ENCODE results near the gene HMGA1.
A peak's percentile ranks its signal among the peaks of the same experiment; 100 is the strongest.

HMGA1 gene

GRCh38 chr6:34236443-34237315, at the start of gene HMGA1:
HMGA1 (plus strand) TSS chr6:34236873; CDS start chr6:34240781, 3,908 bp downstream.
- peak; percentile 65 for DNase-seq (ENCODE audit: low read depth)

DNA sequence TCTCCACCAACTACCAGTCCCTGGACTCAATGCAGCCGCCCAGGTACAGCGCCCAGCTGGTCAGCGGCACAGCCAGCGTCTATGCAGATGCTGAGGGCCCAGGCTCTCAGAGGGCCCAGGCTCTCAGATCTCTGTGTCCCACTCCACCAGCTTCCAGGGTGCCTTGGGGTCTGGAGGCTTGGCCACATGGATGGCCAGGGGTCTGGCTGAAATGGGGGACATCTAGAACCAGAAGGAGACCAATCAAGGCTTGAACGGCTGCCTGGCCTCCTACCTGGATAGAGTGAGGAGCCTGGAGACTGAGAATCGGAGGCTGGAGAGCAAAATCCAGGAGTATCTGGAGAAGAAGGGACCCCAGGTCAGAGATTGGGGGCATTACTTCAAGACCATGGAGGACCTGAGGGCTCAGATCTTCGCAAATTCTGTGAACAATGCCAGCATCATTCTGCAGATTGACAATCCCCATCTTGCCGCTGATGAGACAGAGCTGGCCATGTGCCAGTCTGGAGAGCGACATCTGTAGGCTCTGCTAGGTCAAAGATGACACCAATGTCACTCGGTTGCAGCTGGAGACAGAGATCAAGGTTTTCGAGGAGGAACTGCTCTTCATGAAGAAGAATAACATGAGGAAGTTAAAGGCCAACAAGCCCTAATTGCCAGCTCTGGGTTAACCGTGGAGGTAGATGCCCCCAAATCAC, 46.7 kb upstream of the HMGA1 start:
- DNase-seq (ENCODE audit: low read depth), result no peak

GRCh38 chr6:34190504-34191122, 46.1 kb upstream of the HMGA1 start:
- no peak for DNase-seq (ENCODE audit: low read depth)

DNA sequence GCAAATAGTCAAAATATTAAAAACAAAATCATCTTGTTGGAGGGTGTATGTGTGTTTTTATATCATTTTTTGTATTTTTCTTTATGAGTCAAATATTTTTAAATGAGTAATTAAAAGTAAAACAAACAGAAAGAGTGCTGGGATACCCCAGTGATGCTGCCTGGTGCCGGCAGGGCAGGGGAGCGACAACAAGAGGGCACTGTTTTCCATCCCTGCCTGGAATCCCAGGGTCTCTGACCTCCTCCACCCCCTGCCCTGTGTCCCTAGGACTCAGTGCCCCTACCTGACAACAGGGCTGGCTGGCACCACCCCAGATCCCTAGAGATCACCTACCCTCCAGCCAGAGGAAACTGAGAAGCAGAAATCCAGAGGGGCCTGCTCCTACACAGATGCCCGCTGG, 41.9 kb upstream of the HMGA1 start:
- no peak for DNase-seq (ENCODE audit: low read depth)

GRCh38 chr6:34195726-34196115, 41.0 kb upstream of the HMGA1 start:
- DNase-seq (ENCODE audit: low read depth), result no peak

DNA sequence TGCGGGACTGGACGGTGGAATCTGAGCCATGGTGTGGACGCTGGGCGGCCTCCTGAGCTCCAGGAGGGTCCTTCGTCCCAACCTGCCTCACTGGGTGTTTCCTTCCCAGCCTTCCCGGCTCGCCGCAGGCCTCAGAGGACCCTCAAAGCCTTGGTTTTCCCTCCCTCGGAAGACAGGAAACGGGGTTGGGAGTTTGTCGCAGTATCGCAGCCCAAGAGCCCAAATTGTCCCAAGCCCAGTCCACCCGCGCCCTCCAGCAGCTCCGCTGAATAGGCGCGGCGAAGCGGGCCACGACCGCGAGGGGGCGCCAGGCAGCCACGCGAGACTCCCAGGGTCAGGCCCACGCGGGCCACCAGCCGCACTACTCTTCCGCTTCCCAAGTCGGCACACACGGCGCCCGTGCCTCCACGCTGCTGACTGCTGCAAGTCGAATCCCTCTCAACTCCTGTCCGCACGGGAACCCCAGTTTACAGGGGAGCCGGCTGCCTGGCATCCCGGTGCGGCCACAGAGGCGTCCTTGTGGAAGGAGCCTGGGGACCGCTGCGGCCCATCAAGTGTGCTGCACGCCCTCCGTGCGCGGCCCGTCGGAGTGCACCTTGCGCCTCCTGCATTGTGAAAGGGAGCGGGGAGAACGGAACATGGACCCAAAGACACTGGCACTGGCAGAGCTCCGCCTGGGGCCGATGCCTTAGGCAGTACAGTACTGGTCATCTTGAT, 40.4 kb upstream of the HMGA1 start:
- DNase-seq (ENCODE audit: low read depth), result peak; percentile 56

- no peak for DNase-seq (ENCODE audit: low read depth)
Observed at GRCh38 chr6:34196833-34197195, 39.9 kb upstream of the HMGA1 start.

DNA sequence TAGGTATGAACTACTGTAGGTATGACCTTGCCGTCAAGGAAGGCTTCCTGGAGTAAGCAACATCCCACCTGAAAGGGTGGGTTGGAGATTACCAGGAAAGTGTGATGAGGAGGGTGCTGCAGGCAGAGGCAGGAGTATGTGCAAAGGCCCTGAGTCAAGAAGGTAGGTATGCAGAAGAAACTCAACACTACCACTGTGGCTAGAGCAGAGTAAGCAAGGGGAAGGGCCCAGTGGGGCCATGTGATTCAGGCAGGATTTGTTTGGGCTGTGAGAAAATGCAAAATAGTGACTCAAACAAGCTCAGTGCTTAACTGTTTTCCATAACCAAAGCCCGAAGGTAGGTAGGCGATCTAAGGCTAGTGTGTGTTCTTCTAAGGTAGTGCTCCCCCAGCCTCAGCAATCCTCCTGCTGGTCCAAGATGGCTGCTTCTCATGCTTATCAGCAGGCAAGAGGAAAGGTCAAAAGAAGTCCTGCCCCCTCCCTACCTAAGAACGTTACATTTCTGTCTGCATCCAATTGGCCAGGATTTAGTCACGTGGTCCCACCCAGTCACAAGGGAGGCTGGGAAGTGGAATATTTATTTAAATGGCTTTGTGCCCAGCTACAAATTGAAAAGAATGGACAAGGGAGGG, 36.2 kb upstream of the HMGA1 start:
- DNase-seq (ENCODE audit: low read depth), result no peak

DNA sequence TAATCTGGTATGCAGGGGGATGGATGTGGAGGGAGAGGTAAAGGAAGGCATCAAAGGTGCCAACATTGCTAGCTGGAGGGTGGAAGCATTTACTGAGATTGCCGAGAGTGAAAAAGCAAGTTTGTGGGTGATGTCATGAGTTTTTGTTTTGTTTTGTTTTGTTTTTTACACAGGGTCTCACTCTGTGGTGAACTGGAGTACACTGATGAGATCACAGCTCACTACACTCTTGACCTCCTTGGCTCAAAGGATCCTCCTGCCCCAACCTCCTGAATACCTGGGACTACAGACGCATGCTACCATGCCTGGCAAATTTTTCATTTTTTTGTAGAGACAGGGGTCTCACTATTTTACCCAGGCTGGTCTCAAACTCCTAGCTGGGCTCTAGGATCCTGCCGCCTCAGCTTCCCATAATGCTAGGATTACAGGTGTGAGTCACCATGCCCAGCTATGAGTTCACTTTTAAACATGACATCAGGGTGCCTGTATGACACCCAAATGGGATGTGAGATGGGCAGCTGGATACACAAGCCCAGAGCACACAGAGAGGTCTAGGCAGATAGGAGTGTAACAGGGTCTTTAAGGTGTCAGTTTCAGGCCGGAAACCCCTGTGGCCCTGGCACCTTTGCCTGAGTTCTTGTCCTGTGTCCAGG, 35.1 kb upstream of the HMGA1 start:
- no peak for DNase-seq (ENCODE audit: low read depth)

DNA sequence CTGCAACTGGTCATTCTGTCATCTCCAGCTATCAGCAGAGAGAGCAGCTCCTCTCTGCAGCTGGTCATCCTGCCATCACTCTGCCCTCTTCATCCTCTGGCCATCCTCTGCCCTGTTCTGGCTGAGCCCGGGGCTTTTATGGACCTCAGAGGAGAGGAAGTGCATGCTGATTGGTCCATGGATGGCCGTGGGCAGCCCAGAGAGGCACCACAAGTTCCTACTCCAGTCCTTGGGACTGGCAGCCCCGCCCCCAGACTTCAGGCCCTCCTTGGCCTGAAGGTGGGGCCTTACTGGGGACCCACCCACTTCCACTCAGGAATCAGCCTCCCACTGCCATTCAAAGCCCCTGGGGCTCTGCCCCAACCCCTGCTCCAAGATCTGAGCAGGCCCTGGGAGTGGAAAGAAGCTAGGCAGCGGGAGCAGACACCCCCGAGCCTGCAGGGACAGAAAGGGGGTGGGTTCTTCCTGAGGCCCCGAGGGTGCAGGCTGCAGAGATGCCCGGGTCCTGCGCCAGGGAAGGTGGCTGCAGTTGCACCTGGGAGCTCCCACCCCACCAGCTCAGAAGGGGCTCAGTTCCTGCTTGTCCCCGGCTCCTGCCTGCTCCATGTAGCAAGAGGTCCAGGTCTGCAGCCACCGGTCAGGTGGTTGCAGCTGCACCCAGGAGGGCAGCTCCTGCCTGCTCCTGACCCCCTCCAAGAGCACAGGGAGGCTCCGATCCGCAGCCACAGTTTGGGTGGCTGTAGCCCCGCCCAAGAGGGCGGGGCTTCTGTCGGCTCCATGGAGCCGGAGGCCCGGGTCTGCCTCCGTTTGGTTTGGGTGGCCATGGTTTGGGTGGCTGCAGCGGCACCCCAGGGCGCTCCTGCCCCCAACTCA, 34.1 kb upstream of the HMGA1 start:
- DNase-seq (ENCODE audit: low read depth), result no peak

DNA sequence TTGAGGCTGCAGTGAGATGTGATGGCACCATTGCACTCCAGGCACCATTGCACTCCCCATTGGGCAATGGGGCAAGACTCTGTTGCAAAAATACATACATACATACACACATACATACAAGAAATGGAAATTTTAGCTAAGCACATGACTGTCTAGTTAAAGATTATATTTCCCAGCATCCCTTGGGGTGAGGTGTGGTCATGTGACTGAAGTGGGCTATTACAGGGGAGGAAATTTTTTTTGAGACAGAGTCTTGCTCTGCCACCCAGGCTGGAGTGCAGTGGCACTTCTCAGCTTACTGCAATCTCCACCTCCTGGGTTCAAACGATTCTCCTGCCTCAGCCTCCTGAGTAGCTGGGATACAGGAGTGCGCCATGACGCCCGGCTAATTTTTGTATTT, 32.0 kb upstream of the HMGA1 start:
- DNase-seq (ENCODE audit: low read depth), result no peak

DNA sequence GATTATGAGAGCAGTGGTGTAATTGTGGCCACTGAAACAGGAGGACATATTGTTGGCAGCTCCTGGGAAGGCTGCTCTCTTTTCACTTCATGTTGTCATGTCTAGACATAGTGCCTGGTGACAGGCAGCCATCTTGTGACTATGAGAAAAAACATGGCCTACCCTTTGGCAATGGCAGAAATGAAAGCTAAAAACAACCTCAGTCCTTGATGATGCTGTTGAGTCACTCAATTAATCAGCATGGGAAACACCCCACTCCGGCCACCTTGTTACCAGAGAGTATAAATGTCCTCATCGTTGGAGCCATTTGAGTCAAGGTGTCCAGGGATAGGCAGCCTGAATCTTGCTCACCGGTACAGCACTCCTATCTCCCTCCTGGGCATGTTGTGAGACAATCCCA, 31.2 kb upstream of the HMGA1 start:
- DNase-seq (ENCODE audit: low read depth), result no peak

- DNase-seq (ENCODE audit: low read depth), result no peak
Observed at GRCh38 chr6:34205916-34206315, 30.8 kb upstream of the HMGA1 start.

DNA sequence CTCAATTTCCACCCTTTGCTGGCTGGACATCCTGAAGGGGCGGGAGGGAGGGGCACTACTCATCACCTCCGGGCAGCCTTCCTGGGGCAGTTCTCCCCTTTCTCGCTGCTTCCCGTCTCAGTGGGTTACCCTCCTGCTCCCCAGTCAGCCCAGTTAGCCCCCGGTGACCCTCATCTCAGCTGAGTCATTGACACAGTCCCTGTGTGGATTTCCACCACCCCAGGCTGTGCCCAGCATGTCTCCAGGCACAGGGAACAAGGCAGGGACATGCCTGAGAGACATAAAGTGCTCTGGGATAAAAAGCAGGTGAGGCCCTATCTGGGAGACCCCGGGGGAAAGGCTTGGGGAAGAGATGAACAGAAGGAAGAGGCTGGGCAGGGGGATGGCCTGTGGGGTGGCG, 29.9 kb upstream of the HMGA1 start:
- no peak for DNase-seq (ENCODE audit: low read depth)

DNA sequence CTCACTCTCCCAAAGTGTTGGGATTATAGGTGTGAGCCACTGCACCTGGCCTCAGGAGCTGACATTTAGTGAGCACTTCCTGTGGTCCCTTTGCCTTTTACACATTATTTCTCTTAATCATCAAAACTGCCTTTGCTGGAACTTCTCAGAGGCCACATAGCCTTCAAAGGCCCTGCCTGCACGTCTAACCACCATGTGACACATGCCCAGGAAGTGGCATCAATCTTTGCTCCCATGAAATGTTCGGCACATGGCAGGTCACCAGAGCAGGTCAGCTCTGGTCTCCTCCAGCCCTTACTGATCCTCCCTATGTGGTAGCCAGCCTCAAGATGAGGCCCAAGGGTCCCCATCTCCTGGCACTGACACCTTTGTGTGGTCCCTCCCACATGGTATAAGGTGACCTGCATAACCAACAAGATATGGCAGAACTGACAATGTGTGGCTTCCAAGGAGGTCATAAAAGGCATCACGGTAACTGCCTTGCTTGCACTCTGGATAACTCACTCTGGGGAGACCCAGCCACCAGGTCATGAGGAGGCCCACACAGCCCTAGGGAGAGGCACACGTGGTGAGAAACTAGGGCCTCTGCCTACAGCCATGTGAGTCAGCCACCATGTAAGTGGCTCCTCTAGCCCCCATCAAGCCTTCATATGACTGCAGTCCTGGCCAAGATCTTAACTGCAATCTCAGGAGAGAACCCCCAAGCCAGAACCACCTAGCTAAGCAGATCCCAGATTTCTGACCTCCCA, 28.8 kb upstream of the HMGA1 start:
- DNase-seq (ENCODE audit: low read depth), result no peak

- DNase-seq (ENCODE audit: low read depth), result no peak
Observed at GRCh38 chr6:34213772-34214171, 22.9 kb upstream of the HMGA1 start.

- DNase-seq (ENCODE audit: low read depth), result no peak
Observed at GRCh38 chr6:34218691-34219090, 18.0 kb upstream of the HMGA1 start.

DNA sequence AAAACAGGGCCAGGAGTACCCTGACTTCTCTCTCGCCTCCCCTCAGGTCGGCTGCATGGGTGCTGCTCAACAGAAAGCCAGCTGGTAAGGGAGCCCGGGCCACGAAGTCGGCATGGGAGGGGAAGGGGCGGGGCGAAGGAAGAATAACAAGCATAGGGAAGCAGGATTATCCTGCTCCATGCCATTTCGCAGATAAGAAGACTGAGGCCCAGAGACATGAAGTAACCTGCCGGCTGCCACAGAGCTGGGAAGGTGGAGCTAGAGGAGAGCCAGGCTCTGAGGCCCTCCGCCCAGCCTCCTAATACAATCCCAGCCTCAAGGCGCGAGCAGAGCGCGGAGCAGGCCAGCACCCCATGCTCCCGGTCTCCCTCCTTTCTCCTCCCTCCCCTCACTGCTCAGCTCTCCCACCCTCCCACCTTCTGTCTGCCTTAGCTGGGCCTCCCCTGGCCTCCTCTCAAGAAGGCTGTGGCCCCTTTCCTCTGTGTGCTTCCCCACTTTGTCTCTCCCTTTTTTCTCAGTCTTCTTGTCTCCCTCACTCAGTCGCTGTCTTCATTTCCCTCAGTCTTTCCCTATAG, 13.2 kb upstream of the HMGA1 start:
- no peak for DNase-seq (ENCODE audit: low read depth)
